GM12891 (cell line): ENCODE measurements around the gene TRPC4.

Experiments
- PAX5 ChIP-seq: IDR thresholded peaks from 2 replicates; pipeline ENCODE4 v1.6.1; 2011; ENCODE audit warnings: low read length, moderate library complexity, mild to moderate bottlenecking; ENCODE audit not compliant: insufficient read depth, severe bottlenecking
- POLR2A ChIP-seq: IDR thresholded peaks from 2 replicates; pipeline ENCODE4 v1.6.1; 2011; ENCODE audit warnings: low read depth, low read length, control low read depth
- POLR2AphosphoS5 ChIP-seq: IDR thresholded peaks from 2 replicates; pipeline ENCODE4 v1.6.1; 2011; ENCODE audit warnings: low read depth, low read length, control low read depth
- POU2F2 ChIP-seq: IDR thresholded peaks from 2 replicates; pipeline ENCODE4 v1.6.1; 2011; ENCODE audit warnings: low read depth, mild to moderate bottlenecking, control low read depth, low read length, moderate library complexity
- SPI1 ChIP-seq: IDR thresholded peaks from 2 replicates; pipeline ENCODE4 v1.6.1; 2011; ENCODE audit warnings: low read depth, low read length, control low read depth
- TAF1 ChIP-seq: IDR thresholded peaks from 2 replicates; pipeline ENCODE4 v1.6.1; 2011; ENCODE audit warnings: low read depth, low read length, control low read depth

DNA sequence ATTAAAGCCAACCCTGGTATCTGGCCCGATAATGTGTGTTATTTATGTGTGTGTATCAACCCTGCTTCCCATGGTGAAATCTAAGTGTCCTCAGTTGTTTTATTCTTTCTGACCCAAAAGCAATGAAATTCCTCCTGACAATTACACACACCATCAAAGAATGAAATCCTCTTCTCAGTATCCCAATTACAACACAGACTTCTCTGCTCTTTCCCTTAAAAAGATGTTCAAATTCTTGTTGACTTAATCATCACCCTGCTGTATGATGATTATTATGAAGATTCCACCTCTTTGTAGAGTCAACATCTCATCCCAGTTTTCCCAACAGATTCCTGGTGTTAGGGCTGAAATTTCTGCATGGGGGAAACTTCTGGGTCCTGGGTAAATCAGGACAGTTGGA lies 8.9 kb upstream of the TRPC4 start:
- TF ChIP-seq POLR2A (no peak), SPI1 (no peak), PAX5 (no peak), TAF1 (no peak), POLR2AphosphoS5 (no peak), POU2F2 (no peak)
